Measurements from ENCODE around the gene RPL32. TPM values are rescaled to one million over a fixed set of nuclear protein-coding genes. Genes with fewer than 3 reads are reported as not detected.

Gene RPL32
- total RNA-seq, 1 experiment from 2014 or later = 794 TPM

- Histone ChIP-seq H3K27me3 (ENCODE audit: control insufficient read depth, insufficient read depth, low read length) (no peaks in the 10 kb centered on the region), H3K4me3 (ENCODE audit: low read depth in 2 of 2, low read length in 2 of 2) (no peak overlapping the region), H3K9me3 (ENCODE audit: control insufficient read depth, insufficient read depth, low read depth, low read length) (no peaks in the 10 kb centered on the region), H3K36me3 (ENCODE audit: control insufficient read depth, insufficient read depth, low read length) (no peaks in the 10 kb centered on the region), H3K27ac (ENCODE audit: low read length) (no peak overlapping the region), H3K4me1 (ENCODE audit: control insufficient read depth, insufficient read depth, low read length) (no peaks in the 10 kb centered on the region; the same call in 1 of the 2 replicates)
- ChIA-PET POLR2A (no interaction called here), CTCF (no interaction called here)
- in situ Hi-C loops (cut with HindIII; ENCODE audit: low pct_unique_long_range_greater_than_20kb, low sequenced_read_pairs) = no loop called here
- DNase-seq (ENCODE audit: low read depth, low spot score) (no peak), ATAC-seq (no peak)
- intact Hi-C loops (cut with micrococcal nuclease; ENCODE audit: unreplicated experiment) = no loop called here
- TF ChIP-seq, protein P1, sequence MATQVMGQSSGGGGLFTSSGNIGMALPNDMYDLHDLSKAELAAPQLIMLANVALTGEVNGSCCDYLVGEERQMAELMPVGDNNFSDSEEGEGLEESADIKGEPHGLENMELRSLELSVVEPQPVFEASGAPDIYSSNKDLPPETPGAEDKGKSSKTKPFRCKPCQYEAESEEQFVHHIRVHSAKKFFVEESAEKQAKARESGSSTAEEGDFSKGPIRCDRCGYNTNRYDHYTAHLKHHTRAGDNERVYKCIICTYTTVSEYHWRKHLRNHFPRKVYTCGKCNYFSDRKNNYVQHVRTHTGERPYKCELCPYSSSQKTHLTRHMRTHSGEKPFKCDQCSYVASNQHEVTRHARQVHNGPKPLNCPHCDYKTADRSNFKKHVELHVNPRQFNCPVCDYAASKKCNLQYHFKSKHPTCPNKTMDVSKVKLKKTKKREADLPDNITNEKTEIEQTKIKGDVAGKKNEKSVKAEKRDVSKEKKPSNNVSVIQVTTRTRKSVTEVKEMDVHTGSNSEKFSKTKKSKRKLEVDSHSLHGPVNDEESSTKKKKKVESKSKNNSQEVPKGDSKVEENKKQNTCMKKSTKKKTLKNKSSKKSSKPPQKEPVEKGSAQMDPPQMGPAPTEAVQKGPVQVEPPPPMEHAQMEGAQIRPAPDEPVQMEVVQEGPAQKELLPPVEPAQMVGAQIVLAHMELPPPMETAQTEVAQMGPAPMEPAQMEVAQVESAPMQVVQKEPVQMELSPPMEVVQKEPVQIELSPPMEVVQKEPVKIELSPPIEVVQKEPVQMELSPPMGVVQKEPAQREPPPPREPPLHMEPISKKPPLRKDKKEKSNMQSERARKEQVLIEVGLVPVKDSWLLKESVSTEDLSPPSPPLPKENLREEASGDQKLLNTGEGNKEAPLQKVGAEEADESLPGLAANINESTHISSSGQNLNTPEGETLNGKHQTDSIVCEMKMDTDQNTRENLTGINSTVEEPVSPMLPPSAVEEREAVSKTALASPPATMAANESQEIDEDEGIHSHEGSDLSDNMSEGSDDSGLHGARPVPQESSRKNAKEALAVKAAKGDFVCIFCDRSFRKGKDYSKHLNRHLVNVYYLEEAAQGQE (IDR thresholded peaks at IDR 0.05; ENCODE audit: insufficient read depth in 1 of 2, low read depth in 2 of 2, low read length in 1 of 2) = no peak
- TF ChIP-seq SIN3A (IDR thresholded peaks at IDR 0.05; ENCODE audit: borderline replicate concordance, insufficient read depth, low read depth, low read length) (no peak), POLR2AphosphoS5 (IDR thresholded peaks at IDR 0.05; ENCODE audit: low read depth, low read length) (no peak), TCF7L2 (IDR thresholded peaks at IDR 0.05; ENCODE audit: low read depth, low read length) (no peak)
- TF ChIP-seq, protein P2, sequence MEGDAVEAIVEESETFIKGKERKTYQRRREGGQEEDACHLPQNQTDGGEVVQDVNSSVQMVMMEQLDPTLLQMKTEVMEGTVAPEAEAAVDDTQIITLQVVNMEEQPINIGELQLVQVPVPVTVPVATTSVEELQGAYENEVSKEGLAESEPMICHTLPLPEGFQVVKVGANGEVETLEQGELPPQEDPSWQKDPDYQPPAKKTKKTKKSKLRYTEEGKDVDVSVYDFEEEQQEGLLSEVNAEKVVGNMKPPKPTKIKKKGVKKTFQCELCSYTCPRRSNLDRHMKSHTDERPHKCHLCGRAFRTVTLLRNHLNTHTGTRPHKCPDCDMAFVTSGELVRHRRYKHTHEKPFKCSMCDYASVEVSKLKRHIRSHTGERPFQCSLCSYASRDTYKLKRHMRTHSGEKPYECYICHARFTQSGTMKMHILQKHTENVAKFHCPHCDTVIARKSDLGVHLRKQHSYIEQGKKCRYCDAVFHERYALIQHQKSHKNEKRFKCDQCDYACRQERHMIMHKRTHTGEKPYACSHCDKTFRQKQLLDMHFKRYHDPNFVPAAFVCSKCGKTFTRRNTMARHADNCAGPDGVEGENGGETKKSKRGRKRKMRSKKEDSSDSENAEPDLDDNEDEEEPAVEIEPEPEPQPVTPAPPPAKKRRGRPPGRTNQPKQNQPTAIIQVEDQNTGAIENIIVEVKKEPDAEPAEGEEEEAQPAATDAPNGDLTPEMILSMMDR (IDR thresholded peaks at IDR 0.05) = no peak
- BruUV-seq (replicated peaks) = no TSS peak
These were observed 25.6 kb downstream of the RPL32 start for GRCh38 chr3:12815719-12816118.

- in situ Hi-C loops (cut with HindIII; ENCODE audit: low pct_unique_long_range_greater_than_20kb, low sequenced_read_pairs) = no loop called here
- H3K4me1 ChIP-seq (ENCODE audit: control insufficient read depth, insufficient read depth, low read length) = no peaks in the 10 kb centered on the region; the same call in 1 of the 2 replicates
- DNase-seq (ENCODE audit: low read depth, low spot score) = no peak
- no peak for ATAC-seq
- H3K27ac ChIP-seq (ENCODE audit: low read length) = no peak overlapping the region
- no peaks in the 10 kb centered on the region for H3K9me3 ChIP-seq (ENCODE audit: control insufficient read depth, insufficient read depth, low read depth, low read length)
- no peak overlapping the region for H3K4me3 ChIP-seq (ENCODE audit: low read depth in 2 of 2, low read length in 2 of 2)
- TF ChIP-seq TCF7L2 (IDR thresholded peaks at IDR 0.05; ENCODE audit: low read depth, low read length) (no peak), SIN3A (IDR thresholded peaks at IDR 0.05; ENCODE audit: borderline replicate concordance, insufficient read depth, low read depth, low read length) (no peak), POLR2AphosphoS5 (IDR thresholded peaks at IDR 0.05; ENCODE audit: low read depth, low read length) (no peak)
- TF ChIP-seq, protein P2 (IDR thresholded peaks at IDR 0.05) = no peak
- TF ChIP-seq, protein P1 (IDR thresholded peaks at IDR 0.05; ENCODE audit: insufficient read depth in 1 of 2, low read depth in 2 of 2, low read length in 1 of 2) = no peak
- no peaks in the 10 kb centered on the region for H3K27me3 ChIP-seq (ENCODE audit: control insufficient read depth, insufficient read depth, low read length)
- ChIA-PET POLR2A (no interaction called here), CTCF (no interaction called here)
- H3K36me3 ChIP-seq (ENCODE audit: control insufficient read depth, insufficient read depth, low read length) = no peaks in the 10 kb centered on the region
- no TSS peak for BruUV-seq (replicated peaks)
- intact Hi-C loops (cut with micrococcal nuclease; ENCODE audit: unreplicated experiment) = no loop called here
These were observed 26.3 kb downstream of the RPL32 start for GRCh38 chr3:12815078-12815477.

All from Panc1 (cell line).